ENCODE data around the gene DGKQ.

DGKQ gene

GRCh38 chr4:959338-960139 lies 13.8 kb downstream of the DGKQ start:
- no peak for DNase-seq (ENCODE audit: low read depth, low spot score)
- Histone ChIP-seq H3K4me3 (ENCODE audit: low read length) (no peak overlapping the region), H3K4me1 (ENCODE audit: control insufficient read depth, insufficient read depth, low read length) (no peaks in the 10 kb centered on the region; the same call in 1 of the 2 replicates), H3K27me3 (ENCODE audit: control insufficient read depth, insufficient read depth, low read length) (no peaks in the 10 kb centered on the region), H3K9me3 (ENCODE audit: control insufficient read depth, insufficient read depth, low read length) (no peaks in the 10 kb centered on the region), H3K27ac (ENCODE audit: low read length) (no peak overlapping the region), H3K36me3 (ENCODE audit: control insufficient read depth, insufficient read depth, low read length) (peaks cover 2% of the 10 kb centered on the region; the same call in 1 of the 2 replicates)
- no CpG with 5 or more reads among the region's 24 CpGs for WGBS (ENCODE audit: insufficient coverage, insufficient read length)

- no peak overlapping the region for H3K4me3 ChIP-seq (ENCODE audit: low read length)
- no peaks in the 10 kb centered on the region for H3K9me3 ChIP-seq (ENCODE audit: control insufficient read depth, insufficient read depth, low read length)
- WGBS (ENCODE audit: insufficient coverage, insufficient read length): no CpG with 5 or more reads among the region's 17 CpGs
- DNase-seq (ENCODE audit: low read depth, low spot score): no peak
- no peaks in the 10 kb centered on the region; the same call in 1 of the 2 replicates for H3K4me1 ChIP-seq (ENCODE audit: control insufficient read depth, insufficient read depth, low read length)
- no peak overlapping the region for H3K27ac ChIP-seq (ENCODE audit: low read length)
- peaks cover 2% of the 10 kb centered on the region; the same call in 1 of the 2 replicates for H3K36me3 ChIP-seq (ENCODE audit: control insufficient read depth, insufficient read depth, low read length)
- no peaks in the 10 kb centered on the region for H3K27me3 ChIP-seq (ENCODE audit: control insufficient read depth, insufficient read depth, low read length)
Measured at GRCh38 chr4:958696-959337, 14.6 kb downstream of the DGKQ start.

GRCh38 chr4:958314-958665 lies 15.1 kb downstream of the DGKQ start:
- Histone ChIP-seq H3K27ac (ENCODE audit: low read length) (no peak overlapping the region), H3K9me3 (ENCODE audit: control insufficient read depth, insufficient read depth, low read length) (no peaks in the 10 kb centered on the region), H3K4me1 (ENCODE audit: control insufficient read depth, insufficient read depth, low read length) (no peaks in the 10 kb centered on the region; the same call in 1 of the 2 replicates), H3K27me3 (ENCODE audit: control insufficient read depth, insufficient read depth, low read length) (no peaks in the 10 kb centered on the region), H3K36me3 (ENCODE audit: control insufficient read depth, insufficient read depth, low read length) (peaks cover 1% of the 10 kb centered on the region; the same call in 1 of the 2 replicates), H3K4me3 (ENCODE audit: low read length) (no peak overlapping the region)
- no CpG with 5 or more reads among the region's 17 CpGs for WGBS (ENCODE audit: insufficient coverage, insufficient read length)
- DNase-seq (ENCODE audit: low read depth, low spot score): no peak

GRCh38 chr4:957581-958313 lies 15.6 kb downstream of the DGKQ start:
- H3K4me3 ChIP-seq (ENCODE audit: low read length): no peak overlapping the region
- no peaks in the 10 kb centered on the region for H3K27me3 ChIP-seq (ENCODE audit: control insufficient read depth, insufficient read depth, low read length)
- H3K9me3 ChIP-seq (ENCODE audit: control insufficient read depth, insufficient read depth, low read length): no peaks in the 10 kb centered on the region
- no peak overlapping the region for H3K27ac ChIP-seq (ENCODE audit: low read length)
- WGBS (ENCODE audit: insufficient coverage, insufficient read length): no CpG with 5 or more reads among the region's 45 CpGs
- no peak for DNase-seq (ENCODE audit: low read depth, low spot score)
- H3K36me3 ChIP-seq (ENCODE audit: control insufficient read depth, insufficient read depth, low read length): no peaks in the 10 kb centered on the region; the same call in 1 of the 2 replicates
- no peaks in the 10 kb centered on the region; the same call in 1 of the 2 replicates for H3K4me1 ChIP-seq (ENCODE audit: control insufficient read depth, insufficient read depth, low read length)

GRCh38 chr4:957231-957580 lies 16.2 kb downstream of the DGKQ start:
- Histone ChIP-seq H3K4me1 (ENCODE audit: control insufficient read depth, insufficient read depth, low read length) (no peaks in the 10 kb centered on the region; the same call in 1 of the 2 replicates), H3K27ac (ENCODE audit: low read length) (no peak overlapping the region), H3K27me3 (ENCODE audit: control insufficient read depth, insufficient read depth, low read length) (no peaks in the 10 kb centered on the region), H3K9me3 (ENCODE audit: control insufficient read depth, insufficient read depth, low read length) (no peaks in the 10 kb centered on the region), H3K36me3 (ENCODE audit: control insufficient read depth, insufficient read depth, low read length) (no peaks in the 10 kb centered on the region), H3K4me3 (ENCODE audit: low read length) (no peak overlapping the region)
- DNase-seq (ENCODE audit: low read depth, low spot score): no peak
- no CpG with 5 or more reads among the region's 8 CpGs for WGBS (ENCODE audit: insufficient coverage, insufficient read length)

- no peaks in the 10 kb centered on the region for H3K27me3 ChIP-seq (ENCODE audit: control insufficient read depth, insufficient read depth, low read length)
- no peak overlapping the region for H3K27ac ChIP-seq (ENCODE audit: low read length)
- H3K4me3 ChIP-seq (ENCODE audit: low read length): no peak overlapping the region
- no peaks in the 10 kb centered on the region; the same call in 1 of the 2 replicates for H3K4me1 ChIP-seq (ENCODE audit: control insufficient read depth, insufficient read depth, low read length)
- no CpG with 5 or more reads among the region's 14 CpGs for WGBS (ENCODE audit: insufficient coverage, insufficient read length)
- no peaks in the 10 kb centered on the region for H3K9me3 ChIP-seq (ENCODE audit: control insufficient read depth, insufficient read depth, low read length)
- H3K36me3 ChIP-seq (ENCODE audit: control insufficient read depth, insufficient read depth, low read length): no peaks in the 10 kb centered on the region
- no peak for DNase-seq (ENCODE audit: low read depth, low spot score)
Measured at GRCh38 chr4:956531-957230, 16.7 kb downstream of the DGKQ start.

- H3K36me3 ChIP-seq (ENCODE audit: control insufficient read depth, insufficient read depth, low read length): no peaks in the 10 kb centered on the region
- no peak overlapping the region for H3K4me3 ChIP-seq (ENCODE audit: low read length)
- no peaks in the 10 kb centered on the region for H3K9me3 ChIP-seq (ENCODE audit: control insufficient read depth, insufficient read depth, low read length)
- H3K4me1 ChIP-seq (ENCODE audit: control insufficient read depth, insufficient read depth, low read length): no peaks in the 10 kb centered on the region; the same call in 1 of the 2 replicates
- WGBS (ENCODE audit: insufficient coverage, insufficient read length): no CpG with 5 or more reads among the region's 12 CpGs
- DNase-seq (ENCODE audit: low read depth, low spot score): no peak
- H3K27ac ChIP-seq (ENCODE audit: low read length): no peak overlapping the region
- no peaks in the 10 kb centered on the region for H3K27me3 ChIP-seq (ENCODE audit: control insufficient read depth, insufficient read depth, low read length)
Measured at GRCh38 chr4:955931-956381, 17.4 kb downstream of the DGKQ start.

- no peaks in the 10 kb centered on the region for H3K36me3 ChIP-seq (ENCODE audit: control insufficient read depth, insufficient read depth, low read length)
Measured at GRCh38 chr4:955161-955921, 18.0 kb downstream of the DGKQ start.

GRCh38 chr4:954211-955020 lies 19.0 kb downstream of the DGKQ start:
- Histone ChIP-seq H3K27ac (ENCODE audit: low read length) (no peak overlapping the region), H3K36me3 (ENCODE audit: control insufficient read depth, insufficient read depth, low read length) (no peaks in the 10 kb centered on the region), H3K27me3 (ENCODE audit: control insufficient read depth, insufficient read depth, low read length) (no peaks in the 10 kb centered on the region), H3K9me3 (ENCODE audit: control insufficient read depth, insufficient read depth, low read length) (no peaks in the 10 kb centered on the region), H3K4me3 (ENCODE audit: low read length) (no peak overlapping the region), H3K4me1 (ENCODE audit: control insufficient read depth, insufficient read depth, low read length) (no peaks in the 10 kb centered on the region)
- no peak for DNase-seq (ENCODE audit: low read depth, low spot score)
- no CpG with 5 or more reads among the region's 17 CpGs for WGBS (ENCODE audit: insufficient coverage, insufficient read length)

More at GRCh38 chr4:955161-955921, 18.0 kb downstream of the DGKQ start:
- Histone ChIP-seq H3K27me3 (ENCODE audit: control insufficient read depth, insufficient read depth, low read length) (no peaks in the 10 kb centered on the region), H3K27ac (ENCODE audit: low read length) (no peak overlapping the region), H3K9me3 (ENCODE audit: control insufficient read depth, insufficient read depth, low read length) (no peaks in the 10 kb centered on the region), H3K4me3 (ENCODE audit: low read length) (no peak overlapping the region), H3K4me1 (ENCODE audit: control insufficient read depth, insufficient read depth, low read length) (no peaks in the 10 kb centered on the region; the same call in 1 of the 2 replicates)
- DNase-seq (ENCODE audit: low read depth, low spot score): no peak
- WGBS (ENCODE audit: insufficient coverage, insufficient read length): no CpG with 5 or more reads among the region's 33 CpGs

Data from iPS DF 6.9 (cell line).